Anterior cingulate cortex (tissue), 58 donors: Measurements from ENCODE around the gene WASF2.
"Not testable (repeated sequence)": the region's sequence is repeated elsewhere in the genome, so short reads cannot be mapped to it uniquely, and the experiment has no call there.

Source experiments
- DNase-seq, 58 donors: peaks; one replicate each; lab custom pipeline; 2025; lab: John Stamatoyannopoulos, UW

Gene WASF2, protein sequence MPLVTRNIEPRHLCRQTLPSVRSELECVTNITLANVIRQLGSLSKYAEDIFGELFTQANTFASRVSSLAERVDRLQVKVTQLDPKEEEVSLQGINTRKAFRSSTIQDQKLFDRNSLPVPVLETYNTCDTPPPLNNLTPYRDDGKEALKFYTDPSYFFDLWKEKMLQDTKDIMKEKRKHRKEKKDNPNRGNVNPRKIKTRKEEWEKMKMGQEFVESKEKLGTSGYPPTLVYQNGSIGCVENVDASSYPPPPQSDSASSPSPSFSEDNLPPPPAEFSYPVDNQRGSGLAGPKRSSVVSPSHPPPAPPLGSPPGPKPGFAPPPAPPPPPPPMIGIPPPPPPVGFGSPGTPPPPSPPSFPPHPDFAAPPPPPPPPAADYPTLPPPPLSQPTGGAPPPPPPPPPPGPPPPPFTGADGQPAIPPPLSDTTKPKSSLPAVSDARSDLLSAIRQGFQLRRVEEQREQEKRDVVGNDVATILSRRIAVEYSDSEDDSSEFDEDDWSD

DNA sequence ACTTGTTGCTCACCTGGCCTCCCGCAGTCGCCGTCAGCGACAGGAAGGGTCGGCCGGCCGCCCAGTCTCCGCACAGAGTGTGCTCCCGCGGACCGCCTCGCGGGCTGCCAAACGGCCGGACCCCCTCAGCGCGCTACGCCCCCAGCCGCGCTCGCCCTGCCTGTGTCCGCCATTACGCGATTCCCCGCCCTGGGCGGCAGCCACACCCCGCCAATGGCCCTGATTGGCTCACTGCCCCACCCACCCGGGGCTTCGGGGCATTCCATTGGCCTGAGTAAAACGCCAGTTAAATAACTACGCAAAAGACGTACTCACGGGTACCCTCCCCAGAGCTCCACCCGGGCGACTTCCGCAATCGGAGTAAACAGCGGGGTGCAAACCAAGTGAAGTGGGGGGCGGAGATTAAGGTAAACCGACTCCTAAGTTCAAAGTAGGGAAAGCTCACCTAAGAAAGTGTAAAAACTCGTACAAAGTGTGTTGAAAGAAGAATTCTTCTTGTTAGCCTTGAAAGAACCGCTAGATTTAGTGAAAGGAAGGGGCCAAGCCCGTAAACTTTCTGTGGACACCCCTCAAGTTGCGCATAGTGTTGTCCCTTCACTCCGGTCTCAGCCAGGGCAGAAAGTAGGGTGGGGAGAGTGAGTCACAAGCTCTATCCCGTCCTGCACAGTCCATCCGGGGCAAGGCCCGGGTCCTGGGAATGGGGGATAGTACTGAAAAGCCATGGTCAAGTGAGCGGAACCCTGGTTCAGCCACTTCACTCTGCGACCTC, at the start of gene WASF2:
TSS of gene WASF2 (minus strand) at position 195 of the 769 bp plus-strand sequence. CDS start 61,277 bp downstream, outside the sequence.
- peak; percentile 78 to 99 (median 96) for DNase-seq

- no peak for DNase-seq
Measured at GRCh38 chr1:27538793-27539192, 48.8 kb upstream of the WASF2 start.

- not testable (repeated sequence) for DNase-seq
Measured at GRCh38 chr1:27538305-27538676, 48.3 kb upstream of the WASF2 start.

DNA sequence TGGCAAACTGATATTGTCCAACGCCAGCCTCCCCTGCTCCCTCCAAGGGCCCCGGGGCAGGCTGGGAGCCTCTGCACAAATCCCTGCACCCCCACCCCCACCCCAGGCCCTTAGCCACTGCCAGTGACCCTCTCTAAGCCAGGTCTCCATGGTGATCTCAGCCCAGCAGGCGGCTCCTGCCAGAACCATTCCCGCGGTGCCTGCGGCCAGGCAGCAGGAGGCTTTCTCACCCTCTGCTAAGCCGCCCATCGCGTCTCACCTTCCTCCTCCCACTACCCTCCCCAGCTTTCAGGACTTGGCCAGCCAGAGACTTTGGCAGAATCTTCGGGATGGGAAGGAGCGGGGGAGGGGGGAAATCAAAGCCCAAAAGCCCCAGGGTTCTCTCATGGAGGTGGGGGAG, 46.8 kb upstream of the WASF2 start:
- peak in 55 of 58 donors; percentile 17 to 92 (median 72) for DNase-seq

GRCh38 chr1:27536010-27536757, 46.2 kb upstream of the WASF2 start:
- DNase-seq, result peak in 49 of 58 donors; percentile 20 to 85 (median 52)

- DNase-seq, result no peak
Measured at GRCh38 chr1:27535386-27535785, 45.4 kb upstream of the WASF2 start.

DNA sequence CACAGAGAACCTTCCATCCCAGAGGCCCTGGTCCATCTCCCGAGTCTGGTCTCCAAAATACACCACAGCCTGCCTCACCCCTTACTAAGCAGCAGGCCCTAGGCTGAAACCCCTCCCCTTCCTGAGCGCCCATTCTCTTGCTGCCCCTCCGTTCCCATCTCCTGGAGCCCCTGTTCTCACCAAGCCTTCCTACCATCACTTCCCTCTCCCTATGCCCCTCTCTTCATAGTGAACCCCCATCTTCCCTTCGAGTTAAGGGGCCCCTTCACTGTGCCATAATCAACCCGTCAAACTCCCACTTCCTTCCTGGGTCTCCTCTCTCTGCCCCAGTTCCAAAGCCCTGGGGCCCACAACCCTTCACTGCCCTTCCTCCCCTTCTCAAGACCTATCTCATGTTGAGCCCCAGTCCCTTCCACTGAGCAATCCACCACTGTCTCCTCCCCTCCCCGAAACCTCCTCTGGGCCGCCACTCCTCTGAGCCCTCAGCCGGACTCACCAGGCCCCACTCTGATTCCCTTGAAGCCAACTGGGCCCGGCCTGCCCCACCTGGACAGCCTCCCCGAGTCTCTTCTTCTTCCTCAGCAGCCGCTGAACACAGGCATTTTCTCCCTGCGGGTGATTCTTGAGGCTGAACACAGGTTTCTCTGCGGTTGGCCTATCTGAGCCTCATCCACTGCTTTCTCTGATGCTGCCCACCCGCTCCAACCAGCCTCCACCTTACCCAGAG, 42.2 kb upstream of the WASF2 start:
- DNase-seq, result no peak

DNA sequence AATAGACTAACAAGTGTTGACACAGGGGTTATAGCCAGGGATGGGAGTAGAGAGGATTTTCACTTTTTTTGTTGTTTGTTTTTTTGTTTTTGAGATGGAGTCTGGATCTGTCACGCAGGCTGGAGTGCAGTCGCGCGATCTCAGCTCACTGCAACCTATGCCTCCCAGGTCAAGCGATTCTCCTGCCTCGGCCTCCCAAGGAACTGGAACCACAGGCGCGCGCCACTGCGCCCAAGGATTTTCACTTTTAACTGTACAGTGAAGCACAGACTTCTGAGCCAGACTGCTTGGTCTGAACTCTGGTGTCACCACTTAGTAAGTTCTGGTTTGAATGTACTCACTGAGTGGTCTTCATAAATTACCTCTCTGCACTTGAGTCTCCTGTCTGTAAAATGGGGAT, 40.2 kb upstream of the WASF2 start:
- DNase-seq, result no peak

- DNase-seq, result no peak
Measured at GRCh38 chr1:27529704-27530018, 39.7 kb upstream of the WASF2 start.

GRCh38 chr1:27528818-27529703, 39.1 kb upstream of the WASF2 start:
- DNase-seq, result peak in 52 of 58 donors; percentile 31 to 91 (median 67)

DNA sequence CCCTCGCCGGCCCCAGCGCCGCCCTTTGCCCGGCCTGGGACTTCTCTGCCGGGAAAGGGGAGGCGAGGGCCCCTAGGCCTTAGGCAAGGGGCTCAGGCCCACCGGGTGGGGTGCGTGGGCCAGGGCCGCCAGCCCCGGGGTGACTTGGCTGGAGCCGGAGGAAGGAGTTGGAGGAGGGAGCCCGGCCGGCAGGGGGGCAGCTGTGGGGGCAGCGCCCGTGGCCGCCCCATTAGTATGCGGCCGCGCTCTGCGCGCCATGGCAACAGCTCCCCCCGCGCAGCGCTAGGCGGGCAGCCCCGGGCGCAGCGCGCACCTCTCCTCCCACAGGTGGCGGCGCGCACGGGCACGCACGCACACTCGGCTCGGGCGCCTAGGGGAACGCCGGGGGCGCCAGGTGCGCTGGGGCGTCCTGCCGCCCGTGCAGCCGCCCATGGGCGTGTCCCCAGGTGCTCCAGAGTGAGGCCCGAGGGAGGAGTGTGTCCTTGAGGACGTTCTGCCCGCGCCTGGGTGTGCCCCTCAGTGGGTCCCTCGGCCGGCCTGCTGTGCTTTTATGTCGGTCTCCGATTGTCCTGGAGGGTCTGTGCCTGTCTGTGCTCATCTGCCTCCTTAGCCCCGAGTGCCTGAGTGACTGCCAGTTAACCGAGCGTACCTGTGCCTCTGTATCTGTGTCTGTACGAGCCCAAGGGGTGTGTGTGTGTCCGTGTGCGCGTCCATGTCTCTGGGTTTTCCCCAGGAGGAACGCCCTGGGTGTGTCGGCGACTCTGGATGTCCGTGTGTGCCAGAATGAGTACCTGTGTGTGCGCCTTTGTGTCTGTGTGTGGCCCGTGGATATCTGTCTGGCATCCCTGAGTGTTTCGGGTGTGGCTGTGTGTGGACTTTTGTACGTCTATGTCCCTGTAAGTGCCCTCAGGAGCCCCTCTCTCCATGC, 38.2 kb upstream of the WASF2 start:
- peak in 48 of 58 donors; percentile 15 to 79 (median 48) for DNase-seq

- DNase-seq, result peak in 24 of 58 donors; percentile 18 to 69 (median 39)
Measured at GRCh38 chr1:27527223-27527889, 37.4 kb upstream of the WASF2 start.

DNA sequence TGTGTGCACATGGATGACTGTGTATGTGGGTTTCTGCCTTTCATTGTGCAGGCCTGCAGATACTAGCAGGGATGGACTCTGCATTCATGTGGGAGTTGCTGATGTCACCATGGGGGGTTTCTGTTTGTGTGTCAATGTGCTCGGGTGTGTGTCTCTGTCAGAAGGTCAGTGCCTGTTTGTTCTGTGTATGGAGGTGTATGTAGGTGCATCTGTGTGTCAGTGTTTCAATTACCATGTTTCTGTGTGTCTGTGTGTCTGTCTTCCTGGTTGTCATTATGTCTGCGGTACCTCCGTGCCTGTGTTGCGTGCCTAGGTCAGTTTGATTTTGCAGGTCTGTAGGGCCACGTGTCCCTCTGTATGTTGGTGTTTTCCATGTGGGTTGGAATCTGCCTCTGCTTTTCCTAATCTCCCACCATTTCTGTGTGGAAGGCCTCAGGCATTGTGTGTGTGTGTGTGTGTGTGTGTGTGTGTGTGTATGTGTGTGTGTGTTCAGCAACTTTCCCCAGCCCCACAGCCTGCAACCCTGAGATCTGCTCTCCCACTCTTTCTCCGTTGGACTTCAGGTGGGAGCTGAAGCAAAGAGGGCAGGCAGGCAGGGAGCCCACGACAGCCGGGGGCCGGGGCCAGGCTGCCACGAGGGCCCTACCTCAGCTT, 36.7 kb upstream of the WASF2 start:
- peak in 10 of 58 donors; percentile 16 to 76 (median 37) for DNase-seq

- peak in 29 of 58 donors; percentile 13 to 58 (median 37) for DNase-seq
Measured at GRCh38 chr1:27525296-27526272, 35.6 kb upstream of the WASF2 start.

- no peak for DNase-seq
Measured at GRCh38 chr1:27523337-27524020, 33.5 kb upstream of the WASF2 start.
